GM06990 (cell line): ENCODE measurements around the gene ADAMTS14.

Experiments
- DNase-seq: peaks from one replicate; pipeline ENCODE4 v3.0.0-alpha.2; 2011; ENCODE audit not compliant: insufficient read length; ENCODE audit errors: extremely low read depth
- H3K27me3 ChIP-seq: replicated peaks from 2 replicates; pipeline ENCODE4 v1.6.0; 2011; ENCODE audit warnings: low read length; ENCODE audit not compliant: control insufficient read depth, insufficient read depth
- H3K36me3 ChIP-seq: 2 replicates; pipeline ENCODE4 v1.5.1; 2011; ENCODE audit warnings: low read length; ENCODE audit not compliant: control insufficient read depth, insufficient read depth
- H3K4me3 ChIP-seq: replicated peaks from 2 replicates; pipeline ENCODE4 v1.5.1; 2011; ENCODE audit warnings: low read depth, mild to moderate bottlenecking, control low read depth, low read length
- CTCF ChIP-seq: IDR thresholded peaks from 2 replicates; pipeline ENCODE4 v1.5.1; 2011; ENCODE audit warnings: low read length, control low read depth, mild to moderate bottlenecking, inconsistent platforms; ENCODE audit not compliant: insufficient read depth, poor library complexity, severe bottlenecking

The ADAMTS14 gene

GRCh38 chr10:70699063-70699658, 26.9 kb downstream of the ADAMTS14 start:
- H3K36me3 ChIP-seq, result no peaks in the 10 kb centered on the region
- H3K27me3 ChIP-seq, result no peaks in the 10 kb centered on the region
- no peak for TF ChIP-seq CTCF
- DNase-seq, result no peak
- H3K4me3 ChIP-seq, result no peak overlapping the region

GRCh38 chr10:70699659-70700174, 27.4 kb downstream of the ADAMTS14 start:
- no peak for TF ChIP-seq CTCF
- Histone ChIP-seq H3K36me3 (no peaks in the 10 kb centered on the region), H3K4me3 (no peak overlapping the region), H3K27me3 (no peaks in the 10 kb centered on the region)
- no peak for DNase-seq

- Histone ChIP-seq H3K36me3 (no peaks in the 10 kb centered on the region), H3K4me3 (no peak overlapping the region), H3K27me3 (no peaks in the 10 kb centered on the region; the same call in 1 of the 2 replicates)
- DNase-seq, result no peak
- no peak for TF ChIP-seq CTCF
Observed at GRCh38 chr10:70702190-70702763, 30.0 kb downstream of the ADAMTS14 start.

- H3K36me3 ChIP-seq, result no peaks in the 10 kb centered on the region
- no peak for TF ChIP-seq CTCF
- H3K27me3 ChIP-seq, result no peaks in the 10 kb centered on the region; the same call in 1 of the 2 replicates
- no peak for DNase-seq
- H3K4me3 ChIP-seq, result no peak overlapping the region
Observed at GRCh38 chr10:70704211-70704610, 31.9 kb downstream of the ADAMTS14 start.

- TF ChIP-seq CTCF, result no peak
- Histone ChIP-seq H3K27me3 (no peaks in the 10 kb centered on the region; the same call in 1 of the 2 replicates), H3K36me3 (no peaks in the 10 kb centered on the region), H3K4me3 (no peak overlapping the region)
- DNase-seq, result no peak
Observed at GRCh38 chr10:70705121-70705861, 33.0 kb downstream of the ADAMTS14 start.
